GM12865 (cell line): ENCODE data around the gene PDGFD.

ENCODE experiments used
- DNase-seq: peaks from one replicate; pipeline ENCODE4 v3.0.0; 2010; ENCODE audit warnings: low read depth
- H3K4me3 ChIP-seq: 2 replicates; pipeline ENCODE4 v1.5.1; 2011; ENCODE audit warnings: mild to moderate bottlenecking, low read depth, low read length, control low read depth
- CTCF ChIP-seq: IDR thresholded peaks from 2 replicates; pipeline ENCODE4 v1.5.1; 2011; ENCODE audit warnings: low read length, control low read depth, low read depth, inconsistent platforms; ENCODE audit not compliant: insufficient read depth; ENCODE audit errors: missing control alignments

Gene PDGFD

DNA sequence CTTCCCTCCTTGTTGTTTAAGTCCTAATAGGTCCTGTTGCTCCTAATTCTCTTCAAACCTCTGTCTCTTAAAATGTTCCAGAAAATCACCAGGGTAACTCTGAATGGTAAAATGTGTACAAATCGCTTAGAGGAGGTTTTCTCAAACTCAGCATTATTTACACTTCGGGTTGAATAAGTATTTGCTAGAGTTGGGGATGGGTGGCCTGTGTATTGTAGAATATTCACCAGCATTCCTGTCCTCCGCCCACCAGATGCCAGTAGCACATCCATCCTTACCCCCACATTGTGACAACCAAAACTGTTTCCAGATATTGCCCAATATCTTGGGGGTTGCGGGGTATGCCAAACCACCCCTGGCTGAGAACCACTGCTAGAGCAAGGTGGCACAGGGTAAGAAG is 191.9 kb downstream of the PDGFD start:
- H3K4me3 ChIP-seq = no peak overlapping the region
- no peak for DNase-seq
- TF ChIP-seq CTCF = no peak

- no peak for TF ChIP-seq CTCF
- DNase-seq = no peak
- no peak overlapping the region for H3K4me3 ChIP-seq
Observed at GRCh38 chr11:103970701-103971249, 193.2 kb downstream of the PDGFD start.

DNA sequence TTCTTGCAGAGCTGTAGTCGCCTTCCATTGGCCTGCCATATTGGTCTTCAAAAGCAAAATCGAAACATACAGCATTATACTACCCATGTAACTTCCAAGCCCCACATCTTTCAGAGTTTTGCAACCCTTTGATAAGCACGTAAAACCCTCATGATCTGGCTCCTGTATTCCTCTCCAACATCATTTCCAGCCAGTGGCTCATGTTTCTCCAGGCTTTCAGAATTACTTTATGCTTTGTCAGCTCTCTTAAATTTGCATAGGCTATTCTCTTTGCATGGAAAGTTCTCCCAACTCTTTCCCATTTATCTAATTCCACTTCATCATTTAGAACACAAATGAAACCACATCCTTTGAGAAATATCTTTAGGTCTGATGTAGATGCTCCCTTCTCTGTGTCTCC is 195.3 kb downstream of the PDGFD start:
- no peak for TF ChIP-seq CTCF
- H3K4me3 ChIP-seq = no peak overlapping the region
- no peak for DNase-seq

- no peak overlapping the region for H3K4me3 ChIP-seq
- DNase-seq = no peak
- no peak for TF ChIP-seq CTCF
Observed at GRCh38 chr11:103967985-103968384, 196.0 kb downstream of the PDGFD start.

GRCh38 chr11:103964390-103964789 is 199.6 kb downstream of the PDGFD start:
- H3K4me3 ChIP-seq = no peak overlapping the region
- TF ChIP-seq CTCF = no peak
- DNase-seq = no peak

DNA sequence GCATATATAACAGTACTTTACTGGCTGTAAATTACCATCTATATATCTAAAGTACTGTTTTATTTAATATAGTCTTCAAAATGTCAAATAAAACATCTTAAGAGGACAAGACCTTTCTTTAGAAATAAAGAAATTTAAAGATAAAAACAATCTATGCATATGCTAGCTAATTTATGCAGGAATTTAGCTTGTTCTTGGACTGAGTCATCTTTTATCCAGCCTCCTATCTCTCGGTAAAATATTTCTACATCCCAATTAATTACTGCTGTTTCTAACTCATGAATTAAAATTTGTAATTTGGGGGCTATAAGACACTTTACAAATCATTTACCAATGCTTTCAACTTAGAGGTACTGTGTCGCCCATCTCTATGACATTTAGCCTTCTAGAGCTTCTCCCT is 200.3 kb downstream of the PDGFD start:
- no peak overlapping the region for H3K4me3 ChIP-seq
- DNase-seq = no peak
- no peak for TF ChIP-seq CTCF

- H3K4me3 ChIP-seq = no peak overlapping the region
- DNase-seq = no peak
- TF ChIP-seq CTCF = no peak
Observed at GRCh38 chr11:103961010-103961409, 202.9 kb downstream of the PDGFD start.
